Measurements from ENCODE around the gene DCAF4.

The DCAF4 gene

GRCh38 chr14:72932893-72933292, 6.6 kb downstream of the DCAF4 start:
- Histone ChIP-seq H3K27me3 (ENCODE audit: insufficient read depth, poor library complexity, severe bottlenecking) (no peaks in the 10 kb centered on the region), H3K27ac (replicated peaks) (no peak overlapping the region), H3K4me3 (replicated peaks; ENCODE audit: insufficient read depth, low read length) (no peak overlapping the region)
- no peak for TF ChIP-seq POLR2AphosphoS5 (IDR thresholded peaks at IDR 0.05; ENCODE audit: low read depth)
- TF ChIP-seq SPI1 (IDR thresholded peaks at IDR 0.05; ENCODE audit: borderline replicate concordance, low read depth), result no peak
- no peak for TF ChIP-seq GABPA (IDR thresholded peaks at IDR 0.05; ENCODE audit: low read depth)
- no peak for TF ChIP-seq REST (IDR thresholded peaks at IDR 0.05; ENCODE audit: insufficient replicate concordance, low read depth)
- no peak for TF ChIP-seq CTCF (IDR thresholded peaks at IDR 0.05; ENCODE audit: insufficient read depth, low read length)
- no peak for DNase-seq (ENCODE audit: low read depth in 1 of 2, low spot score in 1 of 2)

GRCh38 chr14:72939630-72940029, 13.4 kb downstream of the DCAF4 start:
- H3K4me3 ChIP-seq (replicated peaks; ENCODE audit: insufficient read depth, low read length), result no peak overlapping the region
- TF ChIP-seq REST (IDR thresholded peaks at IDR 0.05; ENCODE audit: insufficient replicate concordance, low read depth), result no peak
- no peak for TF ChIP-seq POLR2AphosphoS5 (IDR thresholded peaks at IDR 0.05; ENCODE audit: low read depth)
- no peak for TF ChIP-seq GABPA (IDR thresholded peaks at IDR 0.05; ENCODE audit: low read depth)
- TF ChIP-seq SPI1 (IDR thresholded peaks at IDR 0.05; ENCODE audit: borderline replicate concordance, low read depth), result no peak
- TF ChIP-seq CTCF (IDR thresholded peaks at IDR 0.05; ENCODE audit: insufficient read depth, low read length), result no peak
- DNase-seq (ENCODE audit: low read depth in 1 of 2, low spot score in 1 of 2), result no peak
- H3K27ac ChIP-seq (replicated peaks), result no peak overlapping the region
- H3K27me3 ChIP-seq (ENCODE audit: insufficient read depth, poor library complexity, severe bottlenecking), result no peaks in the 10 kb centered on the region

GRCh38 chr14:72941286-72941985, 15.2 kb downstream of the DCAF4 start:
- TF ChIP-seq REST (IDR thresholded peaks at IDR 0.05; ENCODE audit: insufficient replicate concordance, low read depth), result no peak
- no peak overlapping the region for H3K27ac ChIP-seq (replicated peaks)

More at GRCh38 chr14:72941286-72941985, 15.2 kb downstream of the DCAF4 start:
- DNase-seq (ENCODE audit: low read depth in 1 of 2, low spot score in 1 of 2), result no peak
- Histone ChIP-seq H3K4me3 (replicated peaks; ENCODE audit: insufficient read depth, low read length) (no peak overlapping the region), H3K27me3 (ENCODE audit: insufficient read depth, poor library complexity, severe bottlenecking) (no peaks in the 10 kb centered on the region)

Data from HL-60 (cell line).